Measurements from ENCODE around the gene GPS2. TPM values are rescaled to one million over a fixed set of nuclear protein-coding genes. Genes with fewer than 3 reads are reported as not detected.

The GPS2 gene
- total and polyA plus RNA-seq, 10 of the 15 experiments (the other 5 are each of a cell fraction or from before 2014, with no cell fraction given) = 10.2 to 96.4 (median 42.5) TPM

DNA sequence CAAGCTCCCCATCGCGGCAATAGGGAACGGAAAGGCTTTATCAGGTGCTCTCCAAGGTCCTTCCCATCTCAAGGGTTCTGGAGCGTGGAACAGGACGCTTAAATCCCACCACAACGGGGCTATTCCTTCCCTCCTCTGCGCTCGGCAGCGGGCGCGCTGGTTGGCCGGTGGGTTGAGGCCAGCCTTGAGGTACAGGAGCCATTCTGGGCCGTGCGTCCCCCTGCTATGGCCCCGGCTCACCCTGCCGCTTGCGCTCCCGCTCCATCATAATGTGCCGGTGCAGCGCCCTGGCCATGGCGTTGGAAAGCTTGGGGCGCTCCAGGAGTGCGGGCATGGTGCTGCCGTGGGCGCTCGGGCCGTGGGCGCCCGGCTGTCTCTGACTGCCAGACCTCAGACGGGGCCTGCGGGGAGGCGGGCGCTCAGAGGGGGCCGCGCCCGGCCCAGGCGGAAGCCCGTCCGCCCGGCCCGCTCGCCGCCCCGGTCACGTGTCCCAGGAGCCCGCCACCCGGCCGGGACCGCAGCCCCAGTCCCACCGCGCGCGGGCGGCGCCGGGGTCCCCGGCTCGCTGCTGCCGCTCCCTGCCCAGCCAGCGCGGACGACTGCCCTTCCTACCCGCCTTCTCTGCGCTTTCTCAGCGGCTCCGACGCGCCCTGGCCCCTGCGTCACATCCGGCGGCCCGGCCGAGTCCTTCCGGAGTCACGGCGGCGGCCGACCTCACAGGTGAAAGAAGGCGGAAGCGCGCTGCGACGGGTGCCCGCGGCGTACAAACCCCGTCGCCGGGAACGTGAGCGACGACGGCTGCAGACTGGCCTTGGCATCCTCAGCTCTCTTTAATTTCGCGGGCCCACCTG, at the start of gene GPS2 (continued):
- TF ChIP-seq MLLT1 (IDR thresholded peaks at IDR 0.05) (no peak), CBX3 (IDR thresholded peaks at IDR 0.05; ENCODE audit: borderline replicate concordance, low read depth) (no peak), ELK1 (IDR thresholded peaks at IDR 0.05; ENCODE audit: low read depth, low read length) (peak; percentile 79), RBBP5 (conservative IDR thresholded peaks at IDR 0.05) (no peak), CHD1 (IDR thresholded peaks at IDR 0.05; ENCODE audit: low read depth, low read length) (no peak)
- TF ChIP-seq, protein P1, sequence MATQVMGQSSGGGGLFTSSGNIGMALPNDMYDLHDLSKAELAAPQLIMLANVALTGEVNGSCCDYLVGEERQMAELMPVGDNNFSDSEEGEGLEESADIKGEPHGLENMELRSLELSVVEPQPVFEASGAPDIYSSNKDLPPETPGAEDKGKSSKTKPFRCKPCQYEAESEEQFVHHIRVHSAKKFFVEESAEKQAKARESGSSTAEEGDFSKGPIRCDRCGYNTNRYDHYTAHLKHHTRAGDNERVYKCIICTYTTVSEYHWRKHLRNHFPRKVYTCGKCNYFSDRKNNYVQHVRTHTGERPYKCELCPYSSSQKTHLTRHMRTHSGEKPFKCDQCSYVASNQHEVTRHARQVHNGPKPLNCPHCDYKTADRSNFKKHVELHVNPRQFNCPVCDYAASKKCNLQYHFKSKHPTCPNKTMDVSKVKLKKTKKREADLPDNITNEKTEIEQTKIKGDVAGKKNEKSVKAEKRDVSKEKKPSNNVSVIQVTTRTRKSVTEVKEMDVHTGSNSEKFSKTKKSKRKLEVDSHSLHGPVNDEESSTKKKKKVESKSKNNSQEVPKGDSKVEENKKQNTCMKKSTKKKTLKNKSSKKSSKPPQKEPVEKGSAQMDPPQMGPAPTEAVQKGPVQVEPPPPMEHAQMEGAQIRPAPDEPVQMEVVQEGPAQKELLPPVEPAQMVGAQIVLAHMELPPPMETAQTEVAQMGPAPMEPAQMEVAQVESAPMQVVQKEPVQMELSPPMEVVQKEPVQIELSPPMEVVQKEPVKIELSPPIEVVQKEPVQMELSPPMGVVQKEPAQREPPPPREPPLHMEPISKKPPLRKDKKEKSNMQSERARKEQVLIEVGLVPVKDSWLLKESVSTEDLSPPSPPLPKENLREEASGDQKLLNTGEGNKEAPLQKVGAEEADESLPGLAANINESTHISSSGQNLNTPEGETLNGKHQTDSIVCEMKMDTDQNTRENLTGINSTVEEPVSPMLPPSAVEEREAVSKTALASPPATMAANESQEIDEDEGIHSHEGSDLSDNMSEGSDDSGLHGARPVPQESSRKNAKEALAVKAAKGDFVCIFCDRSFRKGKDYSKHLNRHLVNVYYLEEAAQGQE (IDR thresholded peaks at IDR 0.05; ENCODE audit: low read depth, low read length) = peak; percentile 80

Data from GM12878 (cell line).